ENCODE results near the gene C13orf46.

Gene C13orf46

GRCh38 chr13:113970810-113971470 lies 2.9 kb downstream of the C13orf46 start:
- no peak for DNase-seq

GRCh38 chr13:113969973-113970611 lies 3.8 kb downstream of the C13orf46 start:
- no peak for DNase-seq

- no peak for DNase-seq
Measured at GRCh38 chr13:113969311-113969972, 4.4 kb downstream of the C13orf46 start.

GRCh38 chr13:113968463-113969310 lies 5.2 kb downstream of the C13orf46 start:
- DNase-seq: no peak

- DNase-seq: no peak
Measured at GRCh38 chr13:113967729-113968462, 6.0 kb downstream of the C13orf46 start.

GRCh38 chr13:113967206-113967720 lies 6.6 kb downstream of the C13orf46 start:
- DNase-seq: no peak

GRCh38 chr13:113965968-113966884 lies 7.7 kb downstream of the C13orf46 start:
- DNase-seq: no peak

- DNase-seq: no peak
Measured at GRCh38 chr13:113965383-113965874, 8.4 kb downstream of the C13orf46 start.

- no peak for DNase-seq
Measured at GRCh38 chr13:113964251-113964995, 9.5 kb downstream of the C13orf46 start.

GRCh38 chr13:113963376-113963775 lies 10.5 kb downstream of the C13orf46 start:
- no peak for DNase-seq

GRCh38 chr13:113962975-113963374 lies 10.9 kb downstream of the C13orf46 start:
- no peak for DNase-seq

GRCh38 chr13:113962386-113962785 lies 11.5 kb downstream of the C13orf46 start:
- no peak for DNase-seq

- no peak for DNase-seq
Measured at GRCh38 chr13:113960276-113960948, 13.5 kb downstream of the C13orf46 start.

- no peak for DNase-seq
Measured at GRCh38 chr13:113959198-113959597, 14.7 kb downstream of the C13orf46 start.

GRCh38 chr13:113958373-113958772 lies 15.5 kb downstream of the C13orf46 start:
- no peak for DNase-seq

GRCh38 chr13:113956571-113956970 lies 17.3 kb downstream of the C13orf46 start:
- no peak for DNase-seq

- no peak for DNase-seq
Measured at GRCh38 chr13:113955691-113956090, 18.2 kb downstream of the C13orf46 start.

- DNase-seq: no peak
Measured at GRCh38 chr13:113955235-113955634, 18.6 kb downstream of the C13orf46 start.

- no peak for DNase-seq
Measured at GRCh38 chr13:113954046-113954835, 19.6 kb downstream of the C13orf46 start.
